NCI-H2171 treated with DMSO at 0.1 percent for 48 hours (cell line): Measurements from ENCODE around the gene TBL1XR1.

Experiments
- DNase-seq: peaks from one replicate; lab custom pipeline; 2025; lab: John Stamatoyannopoulos, UW

Gene TBL1XR1

GRCh38 chr3:177197041-177197726 is at the start of gene TBL1XR1:
Gene TBL1XR1 (minus strand): TSS chr3:177197482. CDS start chr3:177064977, 132,505 bp downstream.
- DNase-seq: peak; percentile 98

GRCh38 chr3:177245250-177245649 is 48.0 kb upstream of the TBL1XR1 start:
- no peak for DNase-seq

GRCh38 chr3:177244606-177245005 is 47.3 kb upstream of the TBL1XR1 start:
- DNase-seq: no peak

GRCh38 chr3:177238686-177239216 is 41.5 kb upstream of the TBL1XR1 start:
- DNase-seq: no peak

GRCh38 chr3:177237206-177237605 is 39.9 kb upstream of the TBL1XR1 start:
- no peak for DNase-seq

- DNase-seq: no peak
Measured at GRCh38 chr3:177236704-177237103, 39.4 kb upstream of the TBL1XR1 start.

- no peak for DNase-seq
Measured at GRCh38 chr3:177234121-177234520, 36.8 kb upstream of the TBL1XR1 start.

GRCh38 chr3:177231242-177231641 is 34.0 kb upstream of the TBL1XR1 start:
- no peak for DNase-seq

- no peak for DNase-seq
Measured at GRCh38 chr3:177230641-177231040, 33.4 kb upstream of the TBL1XR1 start.

- no peak for DNase-seq
Measured at GRCh38 chr3:177229791-177230190, 32.5 kb upstream of the TBL1XR1 start.

GRCh38 chr3:177228601-177229190 is 31.4 kb upstream of the TBL1XR1 start:
- DNase-seq: no peak

GRCh38 chr3:177224414-177224813 is 27.1 kb upstream of the TBL1XR1 start:
- no peak for DNase-seq

- no peak for DNase-seq
Measured at GRCh38 chr3:177221744-177222143, 24.5 kb upstream of the TBL1XR1 start.

- no peak for DNase-seq
Measured at GRCh38 chr3:177220136-177220974, 23.1 kb upstream of the TBL1XR1 start.

- DNase-seq: no peak
Measured at GRCh38 chr3:177213801-177214535, 16.7 kb upstream of the TBL1XR1 start.

GRCh38 chr3:177212756-177213155 is 15.5 kb upstream of the TBL1XR1 start:
- no peak for DNase-seq

- no peak for DNase-seq
Measured at GRCh38 chr3:177212278-177212610, 15.0 kb upstream of the TBL1XR1 start.

- DNase-seq: peak; percentile 13
Measured at GRCh38 chr3:177211503-177212277, 14.4 kb upstream of the TBL1XR1 start.

- no peak for DNase-seq
Measured at GRCh38 chr3:177210744-177211502, 13.6 kb upstream of the TBL1XR1 start.

GRCh38 chr3:177209509-177209908 is 12.2 kb upstream of the TBL1XR1 start:
- no peak for DNase-seq

GRCh38 chr3:177208781-177209180 is 11.5 kb upstream of the TBL1XR1 start:
- no peak for DNase-seq
